Naive thymus-derived CD8-positive, alpha-beta T cell (primary cell): Measurements from ENCODE around the gene DHX58. TPM values are rescaled to one million over a fixed set of nuclear protein-coding genes. Genes with fewer than 3 reads are reported as not detected.
A peak's percentile ranks its signal among the peaks of the same experiment; 100 is the strongest.

Experiments used
- ATAC-seq, 2 donors: fragments of 150-1000 bp; cut with Tn5 transposase in 1 of 2; sonication (Bioruptor Pico), chemical (Tn5 transposase) in 1 of 2; 1 replicate in 1 of 2; 2 replicates in 1 of 2; pipeline ENCODE4 v1.10.0; 2021; ENCODE audit warnings: mild to moderate bottlenecking in 2 of 2, moderate library complexity in 2 of 2
- POLR2A ChIA-PET: fragments of 350-600 bp; sonication (Branson Sonifier 250); formaldehyde crosslinking; loops from one replicate; lab custom pipeline; 2021; ENCODE audit warnings: antibody characterized with exemption; lab: Charles Lee
- DNase-seq, 10 donors: peaks; one replicate each; pipeline versions ENCODE4 v3.0.0 to v3.0.0-alpha.2; 2020 to 2022
- H3K27ac Mint-ChIP-seq, 10 donors: one replicate each; pipeline ENCODE4 v1.8.0; 2020 to 2022; ENCODE audit warnings: mild to moderate bottlenecking in 10 of 10, mixed read lengths in 10 of 10, moderate library complexity in 4 of 10, inconsistent platforms in 1 of 10
- H3K27me3 Mint-ChIP-seq, 5 donors: one replicate each; pipeline ENCODE4 v1.8.0; 2021 to 2022; ENCODE audit warnings: mixed read lengths in 5 of 5
- H3K36me3 Mint-ChIP-seq, 3 donors: one replicate each; pipeline ENCODE4 v1.8.0; 2020 to 2022; ENCODE audit warnings: mixed read lengths in 3 of 3, mild to moderate bottlenecking in 2 of 3, inconsistent platforms in 1 of 3
- H3K4me1 Mint-ChIP-seq, 4 donors: one replicate each; pipeline ENCODE4 v1.8.0; 2021 to 2022; ENCODE audit warnings: mixed read lengths in 4 of 4
- H3K4me3 Mint-ChIP-seq, 10 donors: one replicate each; pipeline ENCODE4 v1.8.0; 2020 to 2022; ENCODE audit warnings: mild to moderate bottlenecking in 10 of 10, mixed read lengths in 10 of 10, moderate library complexity in 6 of 10, inconsistent platforms in 1 of 10
- H3K9me3 Mint-ChIP-seq, 9 donors: one replicate each; pipeline ENCODE4 v1.8.0; 2020 to 2022; ENCODE audit warnings: mixed read lengths in 9 of 9, mild to moderate bottlenecking in 3 of 9, inconsistent platforms in 1 of 9, moderate library complexity in 1 of 9
- polyA plus RNA-seq, 3 donors: library from polyadenylated mRNA; unstranded; fragments of 300-500 nt; fragmentation: Illumina TruSeq; gene quantifications; one replicate each; pipeline ENCODE4 v1.2.3, GENCODE V29; 2021
- total RNA-seq, 8 experiments: library from RNA in 2 of 8; stranded (reverse) in 2 of 8; gene quantifications; one replicate each; pipeline ENCODE4 v1.2.3 and lab custom pipeline; 2021 to 2026

The DHX58 gene
- total and polyA plus RNA-seq, 5 experiments from 2014 or later, result 7.3 to 57.3 (median 21.7) TPM

DNA sequence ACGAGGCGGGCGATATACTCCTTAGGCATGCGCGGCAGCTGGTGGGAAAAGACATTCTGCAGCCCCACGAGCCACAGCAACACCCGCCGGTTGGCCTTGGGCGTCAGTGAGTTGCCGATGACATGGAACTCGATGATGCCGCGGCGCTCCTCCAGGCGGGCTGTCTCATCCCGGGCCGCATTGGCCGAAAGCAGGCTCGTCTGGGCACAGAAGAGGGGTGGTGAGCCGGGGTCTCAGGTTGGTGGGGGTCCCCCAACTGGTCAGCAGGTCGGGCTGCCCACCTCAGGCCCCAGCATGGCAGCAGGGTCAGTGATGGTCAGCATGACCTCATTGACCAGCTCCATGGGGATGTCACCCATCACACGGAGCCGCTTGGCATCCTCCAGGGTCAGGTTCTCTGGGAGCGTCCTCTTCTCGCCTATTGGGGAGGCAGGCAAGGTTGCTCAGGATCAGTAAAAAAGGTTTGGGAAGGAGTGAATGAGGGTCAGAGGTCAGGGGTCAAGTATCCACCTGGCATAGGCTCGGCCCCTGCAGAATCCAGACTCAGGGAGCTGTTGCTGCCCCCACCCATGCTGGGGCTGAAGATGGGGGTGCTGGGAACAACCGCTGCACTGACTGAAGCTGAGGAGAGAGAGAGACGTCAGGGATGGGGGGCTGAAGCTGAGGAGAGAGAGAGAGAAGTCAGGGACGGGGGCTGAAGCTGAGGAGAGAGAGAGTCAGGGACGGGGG lies 5.0 kb upstream of the DHX58 start:
- ATAC-seq (no peak), DNase-seq (no peak)
- Mint-ChIP-seq H3K36me3 (peaks cover 5 to 20% (median 6%) of the 10 kb centered on the region in 3 donors), H3K27me3 (no peaks in the 10 kb centered on the region), H3K27ac (no peak overlapping the region), H3K4me3 (no peak overlapping the region), H3K9me3 (no peaks in the 10 kb centered on the region), H3K4me1 (peaks cover 15 to 53% (median 45%) of the 10 kb centered on the region in 4 donors)
- POLR2A ChIA-PET, result interaction anchor here (0.5 to 2.7 kb wide), 3 partner anchors 39 to 50 kb away, joined by 3 to 8 read pairs (median 3); no protein-coding TSS in a partner anchor

DNA sequence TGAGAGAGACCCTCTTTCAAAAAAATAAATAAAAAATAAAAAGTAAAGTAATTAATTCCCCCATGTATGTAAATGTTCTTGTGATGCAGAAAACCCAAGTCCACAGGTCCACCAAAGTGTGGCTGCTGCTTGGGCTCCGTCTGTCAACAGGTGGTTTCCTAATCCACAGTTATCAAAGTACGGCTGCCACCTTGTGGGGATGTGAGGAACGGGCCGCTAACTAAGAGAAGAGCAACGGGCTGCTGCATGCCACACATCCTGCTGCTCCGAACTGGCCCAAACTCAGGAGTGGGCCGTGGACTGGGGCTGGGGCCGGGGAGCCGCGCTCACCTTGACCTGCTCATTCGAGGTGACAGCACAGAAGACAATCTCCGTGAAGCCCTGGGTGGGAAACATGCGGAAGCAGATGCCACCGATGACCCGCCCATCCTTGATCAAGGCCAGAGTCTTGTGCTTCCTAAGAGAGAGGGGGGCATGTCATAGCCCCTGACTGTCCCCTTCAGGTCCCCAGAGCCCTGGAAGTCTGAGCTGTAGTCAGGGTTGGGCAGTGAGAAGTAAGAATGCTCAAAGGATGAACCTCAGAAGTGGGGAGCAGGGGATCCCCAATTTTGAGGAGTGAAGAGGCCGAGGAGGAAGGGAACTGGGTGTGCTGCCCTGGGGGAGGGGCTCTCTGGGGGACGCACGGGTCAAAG lies 4.3 kb upstream of the DHX58 start:
- peaks cover 18 to 57% (median 50%) of the 10 kb centered on the region in 4 donors for H3K4me1 Mint-ChIP-seq
- ATAC-seq, result peak; percentile 34
- no peaks in the 10 kb centered on the region for H3K27me3 Mint-ChIP-seq
- no peaks in the 10 kb centered on the region for H3K9me3 Mint-ChIP-seq
- H3K4me3 Mint-ChIP-seq, result peak overlapping the region in 2 of 10 donors; percentile 47 to 65
- peak overlapping the region in 9 of 10 donors; percentile 2 to 89 (median 63) for H3K27ac Mint-ChIP-seq
- H3K36me3 Mint-ChIP-seq, result peaks cover 5 to 20% (median 6%) of the 10 kb centered on the region in 3 donors
- peak; percentile 67 to 92 (median 82) for DNase-seq
- POLR2A ChIA-PET, result interaction anchor here (2.7 kb wide), 1 partner anchor 49 kb away, joined by 8 read pairs; no protein-coding TSS in a partner anchor

DNA sequence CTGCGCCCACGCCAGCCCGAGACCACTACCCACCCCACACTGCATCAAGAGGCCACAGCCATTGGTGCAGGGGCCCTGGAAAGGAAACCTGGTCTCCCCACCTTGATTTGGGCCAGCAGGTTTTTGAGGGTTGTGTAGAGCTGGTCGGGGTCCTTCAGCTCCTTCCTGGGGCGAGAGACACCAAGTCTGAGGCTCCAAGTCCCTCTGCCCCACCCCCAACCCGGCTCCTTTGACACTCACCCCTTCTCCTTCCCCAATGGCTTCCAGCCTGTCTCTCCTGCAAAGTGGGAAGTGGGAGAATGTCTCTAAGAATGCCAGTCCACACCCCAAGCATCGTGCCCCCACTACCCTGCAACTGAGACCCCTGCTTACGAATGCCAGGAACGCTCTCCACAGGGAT lies 1.6 kb upstream of the DHX58 start:
- H3K4me1 Mint-ChIP-seq, result peaks cover 25 to 62% (median 55%) of the 10 kb centered on the region in 4 donors
- H3K27ac Mint-ChIP-seq, result peak overlapping the region in 6 of 10 donors; percentile 48 to 82 (median 72)
- H3K9me3 Mint-ChIP-seq, result no peaks in the 10 kb centered on the region
- H3K27me3 Mint-ChIP-seq, result no peaks in the 10 kb centered on the region
- H3K36me3 Mint-ChIP-seq, result peaks cover 5 to 29% (median 12%) of the 10 kb centered on the region in 3 donors
- peak overlapping the region in 1 of 10 donors; percentile 20 for H3K4me3 Mint-ChIP-seq
- POLR2A ChIA-PET, result interaction anchor here (0.6 to 8.1 kb wide), 5 partner anchors 13 to 200 kb away, joined by 3 to 83 read pairs (median 8); partner anchors contain the start of genes CNP, DNAJC7 and NKIRAS2
- ATAC-seq (no peak), DNase-seq (no peak)

DNA sequence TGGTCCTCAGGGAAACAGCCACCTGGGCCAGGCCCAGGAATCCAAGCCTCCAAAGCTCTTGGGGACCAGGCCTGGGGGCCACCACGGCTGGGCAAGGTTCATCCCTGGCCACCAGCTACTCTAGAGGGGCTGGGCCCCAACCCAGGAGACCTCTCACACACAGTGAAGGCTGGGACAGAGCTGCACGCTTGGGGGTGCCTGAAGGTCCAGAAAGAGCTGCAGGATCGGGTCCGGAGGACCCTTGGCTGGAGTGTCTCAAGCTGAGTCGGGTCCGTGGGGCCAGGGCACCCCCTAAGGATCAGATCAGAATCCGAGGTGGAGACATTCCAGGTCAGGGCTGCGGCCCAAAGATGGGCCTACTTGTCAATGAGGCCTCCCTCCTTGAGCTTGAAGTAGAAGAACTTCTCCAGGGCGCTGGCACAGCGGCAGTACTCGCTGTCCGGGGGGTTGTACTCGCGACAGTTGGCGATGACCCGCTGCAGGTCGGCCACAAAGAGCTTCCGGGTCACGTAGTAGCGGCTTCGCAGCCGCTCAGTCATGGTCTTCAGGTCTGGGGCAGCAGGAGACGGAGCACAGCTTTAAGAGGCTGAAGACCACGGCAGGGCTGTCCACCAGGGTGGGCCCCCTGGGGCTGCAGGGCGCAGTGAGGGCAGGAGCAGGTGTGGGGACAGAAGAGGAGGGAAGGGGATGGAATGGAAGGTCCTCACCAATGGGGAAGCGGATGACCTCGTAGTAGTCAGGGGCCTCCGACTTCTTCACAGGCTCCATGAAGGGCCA lies 967 bp upstream of the DHX58 start:
- DNase-seq (no peak), ATAC-seq (no peak)
- Mint-ChIP-seq H3K9me3 (no peaks in the 10 kb centered on the region), H3K27me3 (no peaks in the 10 kb centered on the region), H3K4me3 (peak overlapping the region in 1 of 10 donors; percentile 87), H3K27ac (peak overlapping the region; percentile 51 to 100 (median 96)), H3K36me3 (peaks cover 5 to 28% (median 14%) of the 10 kb centered on the region in 3 donors), H3K4me1 (peaks cover 22 to 62% (median 54%) of the 10 kb centered on the region in 4 donors)
- POLR2A ChIA-PET, result interaction anchor here (0.7 to 8.1 kb wide), 10 partner anchors 12 to 175 kb away, joined by 3 to 83 read pairs (median 5); partner anchors contain the start of genes CNP, DNAJC7, NKIRAS2 and STAT5A

DNA sequence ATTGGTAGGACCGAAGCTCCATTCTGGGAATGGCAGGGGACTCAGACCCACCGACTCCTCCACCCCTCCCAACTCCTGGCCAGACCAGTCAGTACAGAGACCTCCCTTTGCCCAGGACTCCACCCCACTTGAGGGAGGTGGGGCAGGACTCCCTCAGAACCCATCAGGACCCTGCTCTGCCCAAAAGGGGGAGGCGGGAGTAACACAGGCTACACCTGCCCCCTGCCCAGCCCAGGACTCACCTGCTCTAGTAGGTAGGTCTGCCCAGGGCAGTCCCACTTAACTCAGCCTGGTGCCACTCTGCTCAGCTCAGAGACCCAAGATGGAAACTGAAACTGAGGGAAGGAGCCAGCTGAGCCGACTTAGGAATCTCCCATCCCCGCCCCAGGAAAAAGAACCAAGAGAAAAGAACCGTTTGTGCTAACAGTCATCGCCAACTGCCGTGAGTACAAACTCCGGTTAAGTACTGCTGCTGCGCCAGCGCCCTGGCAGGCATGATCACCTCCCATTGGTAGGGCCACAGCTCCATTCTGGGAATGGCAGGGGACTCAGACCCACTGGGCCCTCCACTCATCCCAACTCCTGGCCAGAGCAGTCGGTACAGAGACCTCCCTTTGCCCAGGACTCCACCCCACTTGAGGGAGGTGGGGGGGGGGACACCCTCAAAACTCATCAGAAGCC lies 503 bp downstream of the DHX58 start:
- no peaks in the 10 kb centered on the region for H3K27me3 Mint-ChIP-seq
- ATAC-seq (peak in 1 of 2 donors; percentile 12), DNase-seq (peak in 3 of 10 donors; percentile 17 to 29 (median 19))
- POLR2A ChIA-PET, result interaction anchor here (0.7 to 8.1 kb wide), 18 partner anchors 8 to 424 kb away, joined by 3 to 83 read pairs (median 4); partner anchors contain the start of genes CNP, DNAJC7, EIF1 and HSPB9
- H3K9me3 Mint-ChIP-seq, result no peaks in the 10 kb centered on the region
- peak overlapping the region; percentile 86 to 98 (median 93) for H3K4me3 Mint-ChIP-seq
- peak overlapping the region; percentile 93 to 100 (median 97) for H3K27ac Mint-ChIP-seq
- peaks cover 5 to 34% (median 15%) of the 10 kb centered on the region in 3 donors for H3K36me3 Mint-ChIP-seq
- peaks cover 21 to 66% (median 61%) of the 10 kb centered on the region in 4 donors for H3K4me1 Mint-ChIP-seq

DNA sequence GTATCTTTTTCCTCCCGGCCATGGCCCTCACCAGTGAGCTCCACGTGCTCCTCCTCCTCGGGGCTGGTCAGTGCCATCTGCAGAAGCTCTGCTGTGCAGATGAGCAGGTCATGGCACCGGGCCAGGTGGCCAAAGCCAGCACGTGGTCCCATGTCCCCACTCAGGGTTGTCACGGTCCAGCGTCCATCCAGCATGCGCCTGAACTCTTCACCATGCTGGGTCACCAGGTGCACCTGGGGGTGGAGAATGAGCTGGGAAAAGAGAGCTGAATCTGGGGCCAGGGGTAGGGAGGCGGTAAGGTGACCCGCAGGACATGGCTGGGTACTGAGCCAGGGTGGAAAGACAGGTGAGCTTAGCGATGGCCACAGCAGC lies 1.3 kb downstream of the DHX58 start:
- DNase-seq, result no peak
- H3K4me3 Mint-ChIP-seq, result peak overlapping the region; percentile 50 to 98 (median 92)
- H3K4me1 Mint-ChIP-seq, result peaks cover 19 to 65% (median 55%) of the 10 kb centered on the region in 4 donors
- H3K36me3 Mint-ChIP-seq, result peaks cover 0 to 29% (median 11%) of the 10 kb centered on the region in 3 donors
- peak overlapping the region; percentile 35 to 100 (median 90) for H3K27ac Mint-ChIP-seq
- H3K9me3 Mint-ChIP-seq, result no peaks in the 10 kb centered on the region
- POLR2A ChIA-PET, result interaction anchor here (0.5 to 8.1 kb wide), 10 partner anchors 10 to 723 kb away, joined by 3 to 83 read pairs (median 4); partner anchors contain the start of genes CNP, DNAJC7, HSPB9 and KAT2A
- no peak for ATAC-seq
- H3K27me3 Mint-ChIP-seq, result no peaks in the 10 kb centered on the region

DNA sequence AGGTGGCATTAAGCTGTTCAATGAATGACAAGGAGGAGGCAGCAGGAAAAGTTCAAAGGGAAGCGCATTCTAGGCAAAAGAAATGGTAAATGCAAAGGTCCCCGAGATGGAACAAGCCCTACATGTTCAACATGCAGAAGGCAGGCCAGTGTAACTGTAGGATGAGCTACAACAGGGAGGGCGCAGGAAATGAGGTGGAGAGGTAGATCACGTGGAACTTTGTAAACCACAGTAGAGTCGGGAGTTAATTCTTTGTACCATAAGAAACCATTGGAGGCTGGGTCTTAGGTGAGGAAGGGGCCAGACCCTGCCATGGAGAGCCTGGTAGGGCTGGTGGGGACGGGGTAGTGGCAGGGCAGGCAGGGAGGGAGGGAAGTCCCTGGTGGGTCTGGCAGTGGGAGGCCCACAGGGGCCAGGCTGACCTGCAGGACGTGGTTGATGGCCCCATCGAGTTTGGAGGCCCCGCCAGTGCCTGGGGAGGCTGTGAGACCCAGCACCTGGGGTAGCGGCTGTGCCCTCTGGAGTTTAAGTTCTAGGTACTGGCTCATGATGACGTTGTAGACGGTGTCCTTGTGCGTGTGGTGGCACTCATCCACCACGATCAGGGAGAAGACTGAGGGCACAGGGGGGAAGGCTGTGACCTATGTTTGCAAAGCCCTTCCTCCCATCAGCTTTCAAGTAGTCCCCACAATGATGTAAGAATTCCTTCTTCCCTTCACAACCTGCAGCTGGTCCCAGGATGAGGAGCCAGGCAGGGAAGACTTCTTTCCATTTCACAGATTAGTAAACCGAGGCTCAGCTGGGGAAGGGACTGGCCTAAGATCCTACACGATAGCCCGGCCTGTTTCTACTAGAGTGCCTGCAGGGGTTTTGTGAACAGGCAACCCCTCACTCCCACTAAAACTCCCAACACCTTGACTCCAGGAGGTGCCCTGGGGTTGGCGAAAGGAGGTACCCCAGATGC lies 1.9 kb downstream of the DHX58 start:
- H3K27me3 Mint-ChIP-seq, result no peaks in the 10 kb centered on the region
- POLR2A ChIA-PET, result interaction anchor here (0.5 to 8.1 kb wide), 10 partner anchors 10 to 724 kb away, joined by 3 to 83 read pairs (median 4); partner anchors contain the start of genes CNP, DNAJC7, HSPB9 and KAT2A
- no peak for DNase-seq
- H3K9me3 Mint-ChIP-seq, result no peaks in the 10 kb centered on the region
- ATAC-seq, result no peak
- H3K36me3 Mint-ChIP-seq, result peaks cover 0 to 33% (median 15%) of the 10 kb centered on the region in 3 donors
- peaks cover 19 to 64% (median 53%) of the 10 kb centered on the region in 4 donors for H3K4me1 Mint-ChIP-seq
- peak overlapping the region; percentile 39 to 98 (median 68) for H3K4me3 Mint-ChIP-seq
- H3K27ac Mint-ChIP-seq, result peak overlapping the region; percentile 45 to 100 (median 88)

DNA sequence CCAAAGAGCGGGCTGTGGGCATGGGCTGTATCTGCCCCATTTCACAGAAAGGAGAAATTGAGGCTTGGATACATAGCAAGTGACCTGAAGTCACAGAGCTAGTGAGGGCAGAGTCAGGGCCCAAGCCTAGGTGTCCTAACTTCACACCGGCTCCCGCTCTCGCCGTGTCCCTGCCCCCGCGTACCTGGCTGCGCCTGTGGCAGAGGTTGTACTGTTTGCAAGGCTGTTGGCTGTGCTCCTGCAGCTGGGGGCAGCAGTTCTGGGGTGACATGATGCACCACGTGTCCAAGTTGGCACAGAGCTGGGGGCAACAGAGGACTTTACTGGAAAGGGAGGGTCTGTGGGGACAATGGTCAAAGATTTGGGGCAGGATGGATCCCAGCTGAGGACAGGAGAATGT lies 3.4 kb downstream of the DHX58 start:
- Mint-ChIP-seq H3K9me3 (no peaks in the 10 kb centered on the region), H3K27ac (peak overlapping the region in 7 of 10 donors; percentile 21 to 91 (median 66)), H3K27me3 (no peaks in the 10 kb centered on the region), H3K4me1 (peaks cover 19 to 56% (median 49%) of the 10 kb centered on the region in 4 donors), H3K4me3 (peak overlapping the region in 4 of 10 donors; percentile 12 to 33 (median 26)), H3K36me3 (peaks cover 0 to 40% (median 15%) of the 10 kb centered on the region in 3 donors)
- POLR2A ChIA-PET, result interaction anchor here (2.3 to 8.1 kb wide), 2 partner anchors 9 to 91 kb away, joined by 4 to 83 read pairs; partner anchors contain the start of genes DNAJC7 and NKIRAS2
- ATAC-seq, result no peak
- DNase-seq, result no peak

DNA sequence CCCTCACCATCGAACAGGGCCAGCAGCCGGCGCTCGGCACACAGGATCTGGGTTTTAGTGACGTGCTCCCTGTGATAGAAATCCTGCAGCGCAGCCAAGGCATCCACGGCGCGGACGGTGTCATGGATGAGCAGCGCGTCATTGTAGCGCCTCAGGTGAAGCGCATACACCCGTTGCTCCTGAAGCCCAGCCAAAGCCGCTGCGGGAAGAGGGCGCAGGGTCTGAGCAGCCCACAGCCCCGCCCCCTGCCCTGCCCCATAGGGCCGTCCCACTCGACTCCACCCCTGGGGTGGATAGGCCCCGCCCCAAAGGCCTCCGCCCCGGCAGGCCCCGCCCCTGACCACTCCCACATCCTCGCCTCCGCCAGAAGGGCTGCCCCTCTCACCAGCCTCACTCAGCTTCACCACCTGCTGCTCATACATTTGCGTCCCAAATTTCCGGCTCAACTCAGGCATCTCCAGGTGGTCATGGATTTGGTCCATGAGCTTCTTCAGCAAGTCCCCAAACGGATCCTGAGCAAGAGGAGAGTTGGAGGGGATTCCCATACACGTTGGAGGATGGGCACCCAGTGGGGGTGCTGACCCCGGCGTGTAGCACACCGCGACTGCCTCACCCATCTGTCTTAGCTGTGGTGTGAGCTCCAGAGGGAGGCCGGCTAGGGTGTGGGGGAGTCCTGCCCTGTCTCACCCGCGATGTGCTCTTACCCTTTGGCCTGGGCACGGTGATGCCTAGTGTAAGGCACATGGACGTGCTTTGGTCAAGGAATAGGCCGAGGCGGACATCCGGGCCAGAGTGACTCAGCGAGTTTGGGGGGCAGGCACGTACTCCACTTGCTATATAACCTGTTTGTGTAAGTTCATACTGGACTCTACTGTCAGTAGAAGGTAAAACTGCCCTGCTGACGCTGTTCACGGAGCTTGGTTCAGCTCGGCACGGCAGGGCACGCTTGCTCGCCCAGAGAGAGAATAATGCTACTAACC lies 4.6 kb downstream of the DHX58 start:
- ATAC-seq (peak; percentile 79 to 81), DNase-seq (peak; percentile 84 to 97 (median 90))
- POLR2A ChIA-PET, result interaction anchor here (0.8 to 8.1 kb wide), 5 partner anchors 15 to 142 kb away, joined by 3 to 83 read pairs (median 4); partner anchors contain the start of genes DNAJC7 and NKIRAS2
- H3K27ac Mint-ChIP-seq, result peak overlapping the region in 9 of 10 donors; percentile 13 to 90 (median 58)
- peaks cover 0 to 48% (median 15%) of the 10 kb centered on the region in 3 donors for H3K36me3 Mint-ChIP-seq
- H3K27me3 Mint-ChIP-seq, result no peaks in the 10 kb centered on the region
- no peaks in the 10 kb centered on the region for H3K9me3 Mint-ChIP-seq
- H3K4me1 Mint-ChIP-seq, result peaks cover 19 to 51% (median 45%) of the 10 kb centered on the region in 4 donors
- peak overlapping the region; percentile 26 to 76 (median 60) for H3K4me3 Mint-ChIP-seq
